Adipocyte (in vitro differentiated cells): ENCODE data around the gene MYO18A.

ENCODE experiments used
- DNase-seq: peaks from one replicate; pipeline ENCODE4 v3.0.0-alpha.2; 2015; ENCODE audit warnings: low read depth
- H3K27me3 ChIP-seq: replicated peaks from 2 replicates; pipeline ENCODE4 v1.7.0; 2013; ENCODE audit warnings: mild to moderate bottlenecking, low read length, moderate library complexity; ENCODE audit not compliant: control insufficient read depth, insufficient read depth
- H3K36me3 ChIP-seq: 2 replicates; pipeline ENCODE4 v1.7.0; 2013; ENCODE audit warnings: low read length, mild to moderate bottlenecking, moderate library complexity; ENCODE audit not compliant: control insufficient read depth, insufficient read depth, severe bottlenecking
- H3K4me1 ChIP-seq: 2 replicates; pipeline ENCODE4 v1.7.0; 2013; ENCODE audit warnings: mild to moderate bottlenecking, low read length, moderate library complexity; ENCODE audit not compliant: control insufficient read depth, insufficient read depth
- H3K4me3 ChIP-seq: 2 replicates; pipeline ENCODE4 v1.7.0; 2013; ENCODE audit warnings: mild to moderate bottlenecking, low read length, moderate library complexity
- H3K9ac ChIP-seq: 2 replicates; pipeline ENCODE4 v1.7.0; 2013; ENCODE audit warnings: mild to moderate bottlenecking, low read length, moderate library complexity
- H3K9me3 ChIP-seq: 2 replicates; pipeline ENCODE4 v1.7.0; 2013; ENCODE audit warnings: mild to moderate bottlenecking, low read length, moderate library complexity; ENCODE audit not compliant: control insufficient read depth

MYO18A gene

DNA sequence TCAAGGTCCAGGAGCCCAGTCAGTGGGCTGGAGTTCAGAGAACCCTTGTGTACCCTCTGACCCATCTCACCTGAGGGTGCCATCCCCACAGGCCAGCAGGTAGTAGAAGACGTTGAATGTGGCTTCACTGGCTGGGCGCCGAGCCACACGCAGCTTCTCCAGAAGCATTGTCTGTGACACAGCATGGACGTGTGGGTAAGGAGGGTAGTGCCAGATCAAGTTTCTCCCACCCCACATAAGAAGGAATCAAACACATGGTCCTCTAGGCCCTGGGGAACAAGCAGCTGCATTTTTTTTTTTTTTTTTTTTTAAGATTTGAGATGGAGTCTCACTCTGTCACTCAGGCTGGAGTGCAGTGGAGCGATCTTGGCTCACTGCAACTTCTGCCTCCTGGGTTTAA lies 60.9 kb downstream of the MYO18A start:
- Histone ChIP-seq H3K4me3 (no peak overlapping the region), H3K9ac (no peak overlapping the region), H3K4me1 (peaks cover 2% of the 10 kb centered on the region), H3K9me3 (no peaks in the 10 kb centered on the region), H3K27me3 (no peaks in the 10 kb centered on the region), H3K36me3 (peaks cover 26% of the 10 kb centered on the region)
- no peak for DNase-seq

DNA sequence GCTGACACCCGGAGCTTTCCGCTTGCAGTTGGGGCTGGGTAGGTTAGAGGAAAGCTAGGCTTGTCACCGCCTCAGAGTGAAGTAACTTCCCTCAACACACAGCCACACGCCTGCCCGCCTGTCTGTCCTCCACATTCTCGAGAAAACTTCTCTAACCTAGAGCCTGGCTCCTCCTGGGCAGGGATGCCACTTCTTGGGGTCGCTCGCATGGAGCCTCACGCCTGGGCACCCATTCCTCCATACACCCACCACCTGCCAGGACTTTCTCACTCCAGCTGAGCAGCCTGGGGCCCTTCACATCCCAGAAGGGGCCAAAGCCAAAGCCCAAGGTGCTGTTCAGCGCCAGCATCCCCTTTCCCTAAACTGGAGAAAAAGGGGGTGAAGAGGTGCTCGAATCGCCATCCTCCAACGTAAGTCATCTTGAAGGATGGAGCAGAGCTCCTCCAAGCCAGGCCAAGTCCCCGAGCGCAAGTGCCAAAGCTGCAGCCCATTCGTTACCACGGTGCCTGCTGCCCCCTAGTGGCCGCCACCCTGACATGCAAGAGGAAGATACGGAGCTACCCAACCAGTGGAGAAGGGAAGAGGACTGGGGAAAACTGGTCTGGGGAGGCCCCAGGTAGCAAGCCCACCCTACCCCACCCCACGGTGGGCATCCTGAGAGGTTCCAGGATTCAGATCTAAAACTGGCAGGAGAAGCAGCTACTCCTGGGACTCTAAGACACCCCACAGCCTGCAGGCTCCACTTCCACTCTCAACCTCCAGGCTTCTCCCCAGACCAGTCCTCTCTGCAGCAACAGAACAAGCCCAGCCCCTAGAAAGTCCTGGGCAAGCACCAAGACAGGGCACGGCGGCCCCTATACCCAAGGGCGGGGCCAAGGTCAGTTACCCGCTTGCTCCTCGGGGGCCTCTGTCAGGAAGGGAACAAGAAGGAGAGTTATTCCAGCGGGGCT lies 63.1 kb downstream of the MYO18A start:
- Histone ChIP-seq H3K4me3 (no peak overlapping the region), H3K9me3 (no peaks in the 10 kb centered on the region), H3K9ac (no peak overlapping the region), H3K27me3 (no peaks in the 10 kb centered on the region), H3K4me1 (peaks cover 24% of the 10 kb centered on the region), H3K36me3 (peaks cover 26% of the 10 kb centered on the region)
- peak; percentile 73 for DNase-seq

DNA sequence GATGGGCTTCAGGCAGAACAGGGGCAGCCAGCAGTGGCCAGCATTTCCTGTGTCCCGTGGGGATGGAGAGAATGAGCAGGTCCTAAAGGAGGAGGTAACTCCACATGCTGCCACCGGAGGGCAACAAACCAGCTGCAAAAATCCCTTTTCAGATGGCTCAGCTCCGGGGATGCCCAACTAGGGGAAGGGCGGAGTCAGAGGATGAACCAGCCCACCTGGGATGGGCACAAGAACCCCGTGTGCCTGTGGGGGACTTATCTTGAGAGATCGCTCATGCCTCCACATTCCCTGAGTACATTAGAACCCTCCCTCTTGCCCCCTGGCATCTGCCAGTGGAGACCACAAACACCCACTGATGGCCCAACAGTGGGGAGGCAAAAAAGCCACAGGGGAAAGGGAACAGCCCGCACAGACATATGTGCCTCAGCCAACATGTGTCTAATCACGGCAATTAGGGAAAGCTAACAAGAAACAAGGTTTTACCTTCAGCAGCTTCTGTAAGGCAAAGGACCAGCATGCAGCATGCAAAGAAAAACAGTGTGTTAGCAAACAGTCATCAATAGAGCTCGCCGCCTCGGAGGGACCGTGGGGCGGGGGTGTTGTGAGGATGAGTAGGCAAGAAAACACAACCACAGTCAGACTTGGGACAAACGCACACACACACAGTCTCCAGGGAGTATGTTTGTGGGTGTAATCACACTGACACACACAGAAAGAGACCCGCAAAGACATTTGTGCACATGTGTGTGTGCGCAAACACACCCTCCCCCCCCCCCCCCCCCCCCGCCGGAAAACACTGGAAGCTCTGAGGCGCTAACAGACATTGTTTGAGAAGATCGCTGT lies 64.0 kb downstream of the MYO18A start:
- peaks cover 24% of the 10 kb centered on the region for H3K36me3 ChIP-seq

DNA sequence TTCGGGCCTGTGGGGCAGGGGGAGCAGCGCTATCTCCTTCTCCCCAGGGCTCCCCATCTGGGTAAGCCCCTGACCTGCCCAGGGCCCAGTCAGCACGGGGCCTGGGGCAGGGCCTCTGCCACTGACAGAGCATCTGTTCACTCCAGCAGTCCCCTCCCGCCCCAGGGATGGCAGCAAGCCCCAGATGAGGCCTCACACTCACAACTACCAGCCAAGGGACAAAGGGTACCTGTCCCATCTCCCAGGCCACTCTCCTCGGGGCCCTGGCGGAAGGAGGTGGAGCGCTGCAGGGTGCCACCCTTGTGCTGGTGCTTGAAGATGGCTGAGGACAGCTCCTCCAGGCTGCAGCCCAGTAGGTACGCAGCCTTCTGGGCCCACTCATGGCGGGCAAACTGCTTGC lies 64.8 kb downstream of the MYO18A start:
- H3K27me3 ChIP-seq: no peaks in the 10 kb centered on the region
- peaks cover 24% of the 10 kb centered on the region for H3K36me3 ChIP-seq
- H3K9me3 ChIP-seq: no peaks in the 10 kb centered on the region
- H3K4me1 ChIP-seq: peaks cover 31% of the 10 kb centered on the region
- no peak for DNase-seq
- H3K4me3 ChIP-seq: no peak overlapping the region
- no peak overlapping the region for H3K9ac ChIP-seq

More for the DNA sequence above, 64.0 kb downstream of the MYO18A start:
- Histone ChIP-seq H3K27me3 (no peaks in the 10 kb centered on the region), H3K4me3 (no peak overlapping the region), H3K9me3 (no peaks in the 10 kb centered on the region), H3K9ac (no peak overlapping the region), H3K4me1 (peaks cover 31% of the 10 kb centered on the region)
- peak; percentile 52 for DNase-seq

DNA sequence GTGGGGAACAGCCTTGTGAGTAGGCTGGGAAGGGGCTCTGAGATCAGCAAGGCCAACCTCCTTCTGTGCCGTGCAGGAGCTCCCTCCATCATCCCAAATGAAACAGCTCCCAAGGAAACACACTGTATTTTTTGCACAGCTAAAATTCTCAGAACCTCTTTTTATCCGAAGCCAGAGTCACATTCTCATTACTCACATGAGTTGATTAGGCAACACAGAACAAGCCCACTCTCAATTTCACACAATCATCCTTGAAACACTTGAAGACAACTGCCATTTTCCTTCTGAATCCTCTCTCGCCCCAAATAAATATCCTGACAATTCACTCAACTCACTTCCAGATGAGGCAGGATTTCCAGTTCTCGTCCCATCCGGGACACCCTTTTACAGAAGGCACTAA lies 66.1 kb downstream of the MYO18A start:
- Histone ChIP-seq H3K4me1 (peaks cover 31% of the 10 kb centered on the region), H3K36me3 (peaks cover 29% of the 10 kb centered on the region), H3K4me3 (no peak overlapping the region), H3K9me3 (no peaks in the 10 kb centered on the region), H3K27me3 (no peaks in the 10 kb centered on the region), H3K9ac (no peak overlapping the region)
- no peak for DNase-seq

DNA sequence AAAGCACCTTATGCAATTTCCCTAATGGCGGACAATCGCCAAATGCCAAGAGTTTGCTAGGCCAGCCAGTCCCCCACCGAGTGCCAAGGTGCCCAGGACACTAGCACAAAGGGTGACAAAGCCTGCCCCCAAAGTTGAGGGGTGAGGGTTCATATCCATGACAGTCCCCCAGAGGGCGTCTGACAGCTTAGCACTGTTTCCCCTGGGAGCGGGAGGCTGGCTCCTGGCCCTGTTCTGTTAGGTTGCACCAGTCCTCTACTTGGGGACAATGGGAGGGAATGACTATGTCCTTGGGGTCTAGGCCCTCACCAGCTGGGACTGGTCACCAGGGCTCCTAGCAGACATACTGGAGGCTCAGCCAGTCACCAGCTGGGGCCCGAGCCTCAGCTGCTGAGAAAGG lies 66.9 kb downstream of the MYO18A start:
- no peak overlapping the region for H3K9ac ChIP-seq
- no peak overlapping the region for H3K4me3 ChIP-seq
- peaks cover 21% of the 10 kb centered on the region for H3K36me3 ChIP-seq
- peaks cover 34% of the 10 kb centered on the region for H3K4me1 ChIP-seq
- no peak for DNase-seq
- H3K27me3 ChIP-seq: no peaks in the 10 kb centered on the region
- no peaks in the 10 kb centered on the region for H3K9me3 ChIP-seq

DNA sequence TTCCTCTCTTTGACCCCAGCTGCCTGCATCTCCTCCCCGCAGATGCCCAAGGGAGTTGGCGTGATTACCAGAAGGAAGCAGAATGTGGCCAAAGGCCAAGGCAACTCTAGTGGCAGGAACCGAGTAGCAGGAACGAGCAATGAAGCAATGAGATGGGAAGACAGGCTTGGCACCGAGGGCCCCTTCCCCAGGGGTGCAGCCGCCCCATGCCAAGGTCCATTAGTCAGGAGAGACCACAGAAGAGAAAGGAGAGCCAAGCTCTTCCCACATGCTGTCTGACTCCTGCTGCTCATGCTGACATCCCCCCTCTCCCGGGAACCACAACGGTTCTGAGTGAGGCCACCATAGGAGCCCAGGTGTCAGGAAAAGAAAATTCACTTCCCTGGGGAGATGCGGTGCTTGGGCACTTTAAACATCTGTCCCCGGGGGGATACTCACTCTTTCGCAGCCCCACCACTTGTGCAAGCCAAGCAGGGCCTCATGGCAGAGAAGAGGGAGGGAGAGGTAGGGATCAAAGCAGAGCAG lies 67.4 kb downstream of the MYO18A start:
- no peak for DNase-seq
- Histone ChIP-seq H3K4me1 (peaks cover 37% of the 10 kb centered on the region), H3K4me3 (no peak overlapping the region), H3K9me3 (no peaks in the 10 kb centered on the region), H3K27me3 (no peaks in the 10 kb centered on the region), H3K9ac (no peak overlapping the region), H3K36me3 (peaks cover 21% of the 10 kb centered on the region)

DNA sequence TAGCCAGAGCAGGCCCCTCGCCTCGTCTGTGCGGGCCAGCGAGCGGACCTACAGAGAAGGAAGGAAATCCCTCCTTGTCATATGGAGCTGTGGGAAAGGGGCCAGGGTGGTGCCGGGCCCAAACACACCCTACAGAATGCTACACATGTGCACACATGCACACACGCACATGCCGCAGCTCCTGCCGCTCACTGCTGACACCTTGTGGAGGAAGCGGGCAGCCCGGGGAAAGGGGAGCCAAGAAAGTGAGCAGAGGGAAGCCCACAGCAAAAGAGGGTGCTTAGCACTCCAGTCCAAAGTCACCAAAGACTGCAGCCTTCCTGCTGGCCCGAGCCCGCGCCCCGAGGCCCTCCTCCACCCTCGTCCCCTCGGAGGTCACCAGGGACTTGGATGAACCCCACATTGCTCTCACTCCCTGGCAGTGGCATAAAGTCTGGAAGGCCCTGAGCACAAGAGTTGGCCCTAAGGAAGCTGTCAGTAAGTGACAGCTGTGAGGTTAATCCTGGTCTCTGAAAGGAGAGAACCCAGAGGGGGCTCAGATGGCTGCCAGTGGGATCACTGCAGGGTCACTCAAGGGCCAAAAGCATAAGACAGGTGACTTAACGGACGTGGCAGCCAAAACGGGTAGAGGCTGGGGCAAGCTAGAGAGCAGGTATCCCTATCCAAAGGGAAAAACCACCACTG lies 68.2 kb downstream of the MYO18A start:
- Histone ChIP-seq H3K36me3 (peaks cover 25% of the 10 kb centered on the region), H3K9me3 (no peaks in the 10 kb centered on the region), H3K4me1 (peaks cover 38% of the 10 kb centered on the region), H3K9ac (no peak overlapping the region), H3K27me3 (no peaks in the 10 kb centered on the region), H3K4me3 (no peak overlapping the region)
- peak; percentile 79 for DNase-seq

DNA sequence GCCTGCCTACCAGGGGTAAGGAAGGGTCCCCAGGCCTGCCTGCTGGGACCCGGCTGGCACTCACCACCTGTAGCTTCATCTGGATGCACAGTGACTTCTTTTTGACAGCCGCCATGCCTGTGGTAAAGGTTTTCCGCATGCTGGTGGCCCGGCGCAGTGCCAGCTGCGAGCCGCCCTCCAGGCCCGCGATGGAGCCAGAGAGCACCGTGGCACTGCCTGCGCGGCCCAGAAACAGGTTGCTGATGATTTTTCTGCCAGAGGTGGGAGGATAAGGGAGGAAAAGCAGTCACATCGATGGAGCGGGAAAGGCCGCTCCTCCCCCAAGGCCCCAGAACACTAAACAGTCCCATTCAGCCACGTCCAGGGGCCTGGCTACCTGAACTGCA lies 69.8 kb downstream of the MYO18A start:
- H3K4me1 ChIP-seq: peaks cover 38% of the 10 kb centered on the region
- no peak for DNase-seq
- H3K9me3 ChIP-seq: no peaks in the 10 kb centered on the region
- no peak overlapping the region for H3K4me3 ChIP-seq
- no peak overlapping the region for H3K9ac ChIP-seq
- peaks cover 38% of the 10 kb centered on the region for H3K36me3 ChIP-seq
- H3K27me3 ChIP-seq: no peaks in the 10 kb centered on the region

DNA sequence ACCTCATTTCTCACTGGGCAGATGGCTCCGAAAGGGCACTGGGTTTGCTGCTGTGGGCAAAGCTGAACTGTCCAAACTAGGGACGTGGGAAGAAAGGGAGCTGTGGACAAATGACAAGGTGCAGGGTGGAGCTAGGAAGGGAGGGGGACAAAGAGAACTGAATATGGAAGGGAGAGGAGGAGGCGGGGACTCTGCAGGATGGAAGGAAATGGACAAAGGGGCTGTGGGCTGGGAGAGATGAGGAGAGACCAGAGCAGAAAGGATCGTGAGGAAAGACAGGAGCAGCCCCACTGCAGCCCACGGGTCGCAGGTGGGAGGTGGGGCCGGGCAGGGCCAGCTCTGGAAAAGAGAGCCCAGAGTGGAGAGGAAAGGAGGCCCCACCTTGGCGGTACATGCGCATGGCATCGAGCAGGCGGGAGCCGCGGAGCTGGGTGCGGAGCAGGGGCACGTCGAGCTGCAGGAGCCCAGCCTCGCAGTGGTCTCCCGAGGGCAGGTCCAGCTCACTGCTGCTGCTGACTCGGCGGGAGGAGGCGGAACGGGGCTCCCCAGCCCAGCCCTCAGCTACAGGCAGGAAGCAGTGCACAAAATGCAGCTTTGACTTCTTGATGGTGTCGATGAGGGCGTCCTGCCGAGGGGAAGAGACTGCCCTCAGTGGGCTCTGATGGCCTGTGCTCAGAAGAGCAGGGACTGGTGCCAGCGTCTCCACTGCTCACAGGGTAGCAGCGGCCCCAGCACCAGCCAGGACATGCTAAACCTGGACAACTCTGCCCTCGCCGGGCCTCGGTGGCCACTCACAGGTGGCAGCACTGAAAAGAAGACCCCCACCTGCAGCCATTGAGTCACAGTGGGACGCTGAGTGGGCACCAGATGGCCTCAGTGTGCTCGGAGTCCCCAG lies 70.5 kb downstream of the MYO18A start:
- Histone ChIP-seq H3K4me3 (no peak overlapping the region), H3K4me1 (peaks cover 38% of the 10 kb centered on the region), H3K27me3 (peaks cover 3% of the 10 kb centered on the region), H3K9ac (no peak overlapping the region), H3K9me3 (no peaks in the 10 kb centered on the region), H3K36me3 (peaks cover 38% of the 10 kb centered on the region)
- DNase-seq: no peak
